Activated naive CD8-positive, alpha-beta T cell treated with anti-CD3 and anti-CD28 coated beads, Interleukin-2, amount 50 U/mL, for 16 hours (primary cell): ENCODE results near the gene IGFN1.
A peak's percentile ranks its signal among the peaks of the same experiment; 100 is the strongest.
"Not testable (repeated sequence)": the region's sequence is repeated elsewhere in the genome, so short reads cannot be mapped to it uniquely, and the experiment has no call there.

Experiments used
- DNase-seq: peaks from one replicate; pipeline ENCODE4 v3.0.0-alpha.2; 2020; ENCODE audit warnings: low read depth, low spot score

Gene IGFN1

DNA sequence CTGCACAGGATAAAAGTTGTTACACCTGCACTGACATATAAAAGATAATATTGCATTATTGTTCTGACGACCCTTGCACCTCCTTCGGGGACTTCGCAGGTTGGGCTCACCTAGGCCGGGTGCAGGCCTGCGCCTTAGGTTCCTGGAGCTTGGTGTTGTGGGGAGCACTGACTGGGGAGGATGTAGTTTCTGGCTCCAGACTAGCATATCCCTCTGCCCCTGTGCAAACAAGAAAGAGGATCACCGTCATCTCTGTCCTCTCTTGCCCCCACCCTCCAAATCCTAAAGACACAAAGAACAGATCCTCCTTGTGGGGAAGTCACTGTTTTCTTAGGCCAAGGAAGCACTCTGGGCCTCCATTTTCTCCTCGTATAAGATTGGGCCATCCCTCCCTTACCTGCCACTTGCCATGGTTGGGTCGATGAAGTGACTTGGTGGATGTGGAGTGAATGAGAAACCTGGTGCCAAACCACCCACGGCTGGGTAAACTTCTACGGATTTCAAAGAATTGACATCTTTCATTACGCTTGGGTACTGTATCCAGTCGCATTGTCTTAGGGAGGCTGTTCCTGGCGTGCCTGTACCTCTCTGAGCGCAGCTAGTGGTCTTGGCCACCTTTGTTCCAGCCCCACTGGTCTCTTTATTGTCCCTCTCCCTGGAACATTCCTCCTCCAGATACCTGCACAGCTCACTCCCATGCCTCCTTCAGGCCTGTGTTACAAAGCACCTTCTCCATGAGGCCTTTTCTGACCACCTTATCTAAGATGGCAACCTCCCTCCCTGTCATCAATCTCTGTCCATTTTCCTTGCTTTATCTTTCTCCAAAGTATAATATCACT is 58.3 kb downstream of the IGFN1 start:
- DNase-seq: no peak

DNA sequence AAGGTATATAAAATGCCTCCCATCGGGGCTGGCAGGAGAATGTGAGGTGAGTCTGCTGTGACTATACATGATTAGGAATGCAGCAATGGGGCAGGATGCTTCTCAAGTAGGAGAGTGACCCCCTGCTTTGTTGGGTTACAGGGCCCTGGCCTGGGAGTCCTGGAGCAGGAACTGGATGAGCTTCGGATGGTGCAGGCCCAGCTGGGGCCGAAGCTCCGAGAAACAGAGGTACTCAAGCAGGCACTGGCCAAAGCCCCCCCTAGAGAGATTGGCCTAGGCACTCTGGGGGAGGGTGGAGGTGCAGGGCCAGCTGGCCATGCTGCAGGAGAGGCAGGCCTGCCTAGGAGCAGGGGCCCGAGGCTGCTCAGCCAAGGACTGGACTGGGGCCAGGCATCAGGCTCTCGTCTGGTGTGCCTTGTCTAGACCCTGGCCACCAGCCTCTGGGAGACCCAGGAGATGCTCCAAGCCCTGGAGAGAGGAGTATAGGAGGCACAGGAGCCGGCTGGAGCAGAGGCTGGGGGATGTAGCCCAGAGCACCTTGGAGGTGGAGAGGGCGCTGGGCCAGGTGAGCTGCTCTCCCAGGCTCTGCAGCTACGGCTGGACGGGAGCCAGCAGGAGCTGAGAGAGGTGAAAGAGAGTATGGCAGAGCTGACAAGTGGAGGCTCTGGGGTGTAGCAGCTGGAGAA is 59.8 kb downstream of the IGFN1 start:
- no peak for DNase-seq

DNA sequence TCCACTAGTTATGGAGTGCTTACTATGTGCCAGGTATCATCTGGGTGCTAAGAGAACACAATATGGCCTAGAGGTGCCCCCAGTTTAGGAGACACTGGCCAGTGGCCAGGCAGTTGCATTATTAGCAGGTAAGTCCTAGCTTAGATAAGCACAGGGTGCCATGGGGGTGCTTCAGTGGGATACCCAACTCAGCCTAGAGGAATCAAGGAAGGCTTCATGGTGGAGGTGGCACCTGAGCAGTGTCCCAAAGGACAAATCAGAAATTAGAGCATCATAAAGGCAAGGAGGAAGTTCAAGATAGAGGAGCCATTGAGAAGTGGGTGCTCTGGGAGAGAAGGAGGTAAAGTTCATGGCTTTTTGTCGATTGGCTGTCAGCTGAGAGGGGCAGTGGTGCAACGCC is 60.8 kb downstream of the IGFN1 start:
- no peak for DNase-seq

DNA sequence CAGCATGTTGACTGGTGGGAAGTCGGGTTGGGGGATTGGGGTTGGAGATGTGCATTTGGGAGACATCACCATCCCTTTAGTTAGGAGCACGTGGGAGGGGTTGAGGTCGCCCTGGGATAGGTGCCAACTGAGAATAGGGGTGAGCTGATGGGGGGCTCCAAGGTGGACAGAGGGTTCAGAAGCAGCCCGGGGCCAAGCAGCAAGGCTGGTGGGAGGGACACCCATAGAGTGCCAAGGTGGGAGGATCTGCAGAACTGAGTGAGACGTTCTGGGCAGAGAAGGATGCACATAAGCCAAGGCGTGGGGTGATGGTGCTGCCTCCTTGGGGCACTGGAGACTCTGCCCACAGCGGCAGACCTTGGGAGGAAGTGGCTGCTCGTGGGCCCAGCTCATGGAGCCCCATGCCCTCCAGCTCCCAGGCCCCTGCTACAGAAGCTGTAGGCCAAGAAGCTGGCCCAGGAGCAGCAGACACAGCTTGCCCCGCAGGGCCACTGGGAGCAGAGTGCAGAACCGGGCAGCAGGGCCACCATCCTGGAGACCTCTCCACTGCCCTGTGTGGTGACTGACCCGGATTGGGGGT is 61.3 kb downstream of the IGFN1 start:
- DNase-seq: no peak

DNA sequence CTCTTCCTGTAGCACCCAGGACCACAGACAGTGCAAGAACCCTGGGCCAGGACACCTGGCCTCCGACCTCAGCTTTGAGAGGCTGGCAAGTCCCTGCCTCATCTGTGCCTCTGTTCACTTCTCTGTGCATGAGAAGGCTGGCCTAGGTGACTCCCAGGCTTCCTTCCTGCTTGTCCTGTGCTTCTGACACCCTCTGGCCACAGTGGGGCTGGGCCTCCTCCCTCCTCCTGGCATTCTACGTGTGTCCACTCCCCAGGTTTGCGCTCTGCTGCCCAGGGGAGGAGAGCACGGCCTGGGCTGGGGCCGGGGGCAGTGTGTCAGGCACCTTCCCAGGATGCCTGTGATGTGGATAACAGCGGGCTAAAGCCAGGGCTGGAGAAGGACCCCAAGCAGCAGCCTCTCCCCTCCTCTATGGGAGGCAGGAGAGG is 62.3 kb downstream of the IGFN1 start:
- DNase-seq: no peak

DNA sequence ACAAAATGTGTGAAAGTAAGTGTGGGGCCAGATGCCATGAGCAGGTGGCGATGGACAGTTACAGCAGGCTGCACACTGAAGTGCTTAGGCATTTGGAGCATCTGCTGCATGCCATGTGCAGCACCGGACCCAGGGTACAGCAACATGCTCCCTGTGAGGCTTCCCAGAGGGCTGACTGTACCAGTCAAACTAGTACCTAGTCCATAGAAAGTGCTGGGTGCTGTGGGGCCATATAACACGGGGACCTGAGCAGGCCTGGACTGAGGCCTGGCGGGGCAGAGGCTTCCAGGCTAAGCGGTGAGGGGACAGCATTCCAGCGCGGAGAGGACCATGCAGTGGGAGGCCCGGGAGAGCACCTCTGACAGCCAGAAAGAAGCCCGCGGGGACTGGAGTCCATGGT is 62.8 kb downstream of the IGFN1 start:
- no peak for DNase-seq

DNA sequence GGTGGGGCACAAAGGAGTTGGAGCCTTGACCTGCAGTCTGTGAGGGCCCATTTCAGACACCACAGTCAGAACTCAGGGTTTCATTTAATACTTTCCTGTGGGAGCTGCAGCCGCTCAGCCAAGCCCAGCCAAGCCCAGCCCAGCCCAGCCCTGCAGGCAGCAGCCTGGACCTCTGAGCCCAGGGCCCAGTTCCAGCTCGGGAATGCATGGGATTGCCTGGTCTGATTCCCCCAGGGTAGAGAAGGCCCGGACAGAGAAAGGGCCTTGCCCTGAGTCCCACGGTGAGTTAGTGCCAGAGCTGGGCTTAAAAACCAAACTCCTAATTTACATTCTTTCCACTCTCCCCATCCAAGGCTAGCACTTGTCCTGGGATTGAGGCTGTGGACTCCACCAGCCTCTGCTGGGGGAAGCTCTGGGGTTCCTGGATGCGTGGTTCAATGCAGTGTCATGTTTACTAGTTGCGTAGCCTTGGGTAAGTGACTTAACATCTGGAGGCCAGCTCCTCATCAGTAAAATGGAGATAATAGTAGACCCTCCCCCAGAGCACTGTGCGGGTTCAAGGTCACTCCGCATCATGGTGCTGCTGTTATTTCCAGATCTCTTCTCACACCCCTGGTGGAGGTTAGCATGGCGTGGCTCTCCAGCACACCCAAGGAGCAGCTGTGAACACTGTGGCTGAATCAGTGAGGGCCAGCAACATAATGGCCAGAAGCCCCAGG is 63.4 kb downstream of the IGFN1 start:
- no peak for DNase-seq

DNA sequence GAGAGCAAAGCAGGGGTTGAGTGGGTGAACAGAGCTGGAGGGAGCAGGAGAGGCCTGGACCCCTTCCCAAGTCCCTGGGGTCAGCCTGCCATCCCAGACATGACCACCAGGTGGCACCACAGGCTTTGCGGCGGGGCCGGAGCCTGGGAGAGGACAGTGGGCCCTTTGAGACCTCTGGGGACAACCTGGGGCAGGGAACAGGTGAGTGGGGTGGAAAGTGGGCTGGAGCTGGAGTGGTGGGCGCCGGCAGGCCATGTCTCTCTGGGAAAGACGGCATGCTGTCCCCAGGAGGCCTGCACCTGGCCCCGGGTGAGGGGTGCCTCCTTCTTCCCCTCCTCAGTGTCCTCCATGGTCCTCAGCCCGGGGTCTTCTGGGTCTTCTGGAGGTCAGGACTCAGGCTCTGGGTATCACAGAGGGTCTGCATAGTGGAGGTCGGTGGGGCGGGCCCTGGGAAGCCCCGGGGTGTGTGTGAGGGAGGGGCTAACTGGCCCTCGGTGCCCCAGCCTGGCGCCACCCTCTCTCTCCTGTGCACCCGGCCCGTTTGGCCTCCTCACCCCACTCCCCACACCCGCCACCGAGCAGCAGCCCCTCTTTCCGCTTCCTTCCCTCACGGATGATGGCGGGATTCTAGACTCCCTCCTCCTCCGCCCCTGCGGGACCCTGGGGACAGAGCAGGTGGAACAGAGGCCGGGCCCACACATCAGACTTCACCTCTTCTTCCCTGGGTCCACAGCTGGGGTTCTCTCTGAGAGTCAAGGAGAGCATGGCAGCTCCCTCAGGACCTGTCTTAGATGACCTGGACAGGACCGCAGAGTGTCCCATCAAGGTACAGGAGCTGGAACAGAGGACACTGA is 64.2 kb downstream of the IGFN1 start:
- DNase-seq: peak; percentile 38

DNA sequence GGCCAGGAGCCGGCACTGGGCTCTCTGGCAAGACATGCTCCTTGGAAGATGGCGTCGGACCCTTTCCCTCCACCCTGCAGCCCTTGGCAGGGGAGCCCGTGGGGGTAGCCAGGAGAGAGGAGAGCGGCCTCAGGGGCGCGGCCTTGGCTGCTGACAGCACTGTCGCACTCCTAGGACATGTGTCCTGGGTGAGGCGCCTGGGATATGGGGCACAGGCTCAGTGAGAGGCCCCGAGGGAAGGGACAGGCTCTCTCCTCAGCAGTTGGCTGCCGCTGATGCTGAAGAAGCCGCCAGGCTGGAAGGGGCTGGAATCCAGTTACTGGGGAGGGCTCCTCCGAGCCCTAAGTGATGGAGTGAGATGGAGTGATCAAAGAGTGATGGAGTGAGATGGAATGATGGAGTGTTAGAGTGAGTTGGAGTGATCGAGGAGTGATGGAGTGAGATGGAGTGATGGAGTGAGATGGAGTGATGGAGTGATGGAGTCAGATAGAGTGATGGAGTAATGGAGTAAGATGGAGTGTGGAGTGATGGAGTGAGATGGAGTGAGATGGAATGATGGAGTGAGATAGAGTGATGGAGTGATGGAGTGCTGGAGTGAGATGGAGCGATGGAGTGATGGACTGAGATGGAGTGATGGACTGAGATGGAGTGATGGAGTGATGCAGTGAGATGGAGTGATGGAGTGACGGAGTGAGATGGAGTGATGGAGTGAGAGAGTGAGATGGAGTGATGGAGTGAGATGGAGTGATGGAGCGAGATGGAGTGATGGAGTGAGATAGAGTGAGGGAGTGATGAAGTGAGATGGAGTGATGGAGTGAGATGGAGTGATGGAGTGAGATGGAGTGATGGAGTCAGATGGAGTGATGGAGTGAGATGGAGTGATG is 65.1 kb downstream of the IGFN1 start:
- no peak for DNase-seq

DNA sequence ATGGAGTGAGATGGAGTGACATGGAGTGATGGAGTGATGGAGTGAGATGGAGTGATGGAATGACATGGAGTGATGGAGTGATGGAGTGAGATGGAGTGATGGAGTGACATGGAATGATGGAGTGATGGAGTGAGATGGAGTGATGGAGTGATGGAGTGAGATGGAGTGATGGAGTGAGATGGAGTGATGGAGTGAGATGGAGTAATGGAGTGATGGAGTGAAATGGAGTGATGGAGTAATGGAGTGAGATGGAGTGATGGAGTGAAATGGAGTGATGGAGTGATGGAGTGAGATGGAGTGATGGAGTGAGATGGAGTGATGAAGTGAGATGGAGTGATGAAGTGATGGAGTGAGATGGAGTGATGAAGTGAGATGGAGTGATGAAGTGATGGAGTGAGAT is 67.5 kb downstream of the IGFN1 start:
- not testable (repeated sequence) for DNase-seq

DNA sequence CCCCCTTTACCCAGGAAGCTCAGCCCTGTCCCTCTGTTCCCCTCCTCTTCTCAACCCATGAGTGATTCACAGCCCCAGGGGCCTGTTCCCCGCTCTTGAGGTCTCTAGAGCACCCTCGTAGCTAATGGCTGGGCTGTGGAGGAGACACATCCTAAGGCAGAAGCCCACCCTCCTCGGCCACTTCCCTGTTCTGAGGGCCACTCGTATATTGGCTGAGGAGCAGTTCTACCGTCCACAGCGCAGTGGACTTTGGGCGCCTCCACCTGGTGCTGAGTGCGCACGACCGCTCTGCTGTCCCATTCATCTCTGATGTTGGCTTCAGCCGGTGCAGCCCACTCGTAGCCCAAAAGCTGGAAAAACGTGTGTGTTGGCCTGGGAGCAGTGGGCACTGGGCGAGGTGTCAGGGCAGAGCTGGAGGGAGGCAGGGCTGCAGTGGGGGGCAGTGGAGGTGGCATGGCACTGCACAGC is 68.2 kb downstream of the IGFN1 start:
- DNase-seq: no peak

DNA sequence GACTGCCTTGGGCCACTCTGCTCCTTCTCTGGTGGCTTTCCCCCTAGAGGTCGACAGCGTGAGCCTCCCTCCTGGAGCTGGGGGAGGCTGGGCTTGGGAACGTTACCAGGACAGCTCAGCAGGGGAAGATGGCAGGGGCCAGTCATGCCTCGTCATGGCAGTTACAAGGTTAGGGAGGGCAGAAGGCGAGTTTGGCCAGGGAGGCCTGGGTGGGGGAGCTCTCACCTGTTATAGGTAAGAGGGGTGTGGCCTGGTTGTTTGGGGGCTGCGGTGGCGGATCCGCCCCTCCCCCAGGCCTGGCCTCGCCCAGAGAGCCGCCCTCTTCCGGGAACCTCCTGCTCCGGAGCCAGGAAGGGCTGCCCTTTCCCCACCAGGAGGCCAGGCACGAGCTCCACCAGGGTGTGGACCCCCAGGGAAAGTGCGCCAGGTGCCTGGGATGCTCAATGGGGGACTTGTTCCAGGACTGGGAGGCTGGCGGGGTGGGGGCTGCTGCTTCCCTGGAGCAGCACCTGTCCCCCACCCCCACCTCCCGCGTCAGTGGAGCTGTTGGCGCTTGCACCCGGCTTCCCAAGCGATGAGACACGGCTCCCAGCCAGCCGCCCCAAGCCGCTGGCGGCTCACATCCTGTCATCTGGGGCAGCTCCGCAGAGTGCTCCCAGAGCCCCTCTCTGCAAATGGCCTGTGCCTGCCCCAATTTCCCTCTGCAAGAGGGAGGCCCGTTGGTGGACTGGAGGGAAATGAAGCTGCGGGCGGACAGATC is 69.0 kb downstream of the IGFN1 start:
- DNase-seq: no peak

DNA sequence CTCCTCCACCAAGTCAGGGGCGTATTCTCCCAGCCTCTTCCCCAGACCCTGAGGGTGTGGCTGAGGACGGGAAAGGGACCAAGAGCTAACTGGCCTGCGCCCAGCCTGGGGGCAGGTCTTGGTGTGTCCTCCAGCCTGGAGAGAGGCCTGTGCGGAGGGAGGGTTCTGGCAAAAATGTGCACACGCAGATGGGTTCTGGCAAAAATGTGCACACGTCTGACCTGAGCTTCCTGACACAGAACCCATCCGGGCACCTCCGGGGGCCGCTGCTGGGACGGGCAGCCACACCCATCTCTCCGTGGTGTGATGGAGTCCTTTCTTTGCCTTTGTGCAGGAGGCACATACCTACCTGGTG is 69.6 kb downstream of the IGFN1 start:
- no peak for DNase-seq

DNA sequence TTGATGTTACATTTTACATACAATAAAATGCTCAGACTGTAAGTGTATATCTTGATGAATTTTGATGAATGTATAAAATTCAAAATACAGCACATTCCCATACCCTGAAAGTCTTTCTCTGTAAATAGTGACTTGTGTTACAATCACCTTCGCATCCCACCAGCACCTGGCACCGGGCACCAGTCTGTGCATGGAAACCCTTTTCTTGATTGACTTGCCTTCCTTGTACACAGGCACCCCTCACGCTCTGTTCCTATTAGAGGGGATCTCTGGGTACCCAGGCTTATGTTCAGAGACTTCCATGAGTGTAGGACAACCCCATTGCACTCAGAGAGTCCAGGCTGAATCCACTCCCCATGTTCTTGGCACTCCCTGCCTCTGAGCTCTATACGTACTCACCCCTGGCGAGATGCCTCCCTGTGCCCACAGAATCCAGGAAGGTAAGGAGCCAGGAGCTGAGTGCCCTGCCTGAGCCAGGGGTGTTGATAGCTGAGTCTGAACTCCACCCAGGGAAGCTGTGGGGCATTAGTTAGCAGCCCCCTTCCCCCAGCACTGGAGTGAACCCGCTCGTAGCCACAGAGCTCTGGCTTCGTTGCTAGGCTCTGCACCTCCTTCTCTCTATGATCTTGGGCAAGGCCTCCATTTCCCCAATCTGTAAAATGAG is 70.2 kb downstream of the IGFN1 start:
- DNase-seq: no peak

DNA sequence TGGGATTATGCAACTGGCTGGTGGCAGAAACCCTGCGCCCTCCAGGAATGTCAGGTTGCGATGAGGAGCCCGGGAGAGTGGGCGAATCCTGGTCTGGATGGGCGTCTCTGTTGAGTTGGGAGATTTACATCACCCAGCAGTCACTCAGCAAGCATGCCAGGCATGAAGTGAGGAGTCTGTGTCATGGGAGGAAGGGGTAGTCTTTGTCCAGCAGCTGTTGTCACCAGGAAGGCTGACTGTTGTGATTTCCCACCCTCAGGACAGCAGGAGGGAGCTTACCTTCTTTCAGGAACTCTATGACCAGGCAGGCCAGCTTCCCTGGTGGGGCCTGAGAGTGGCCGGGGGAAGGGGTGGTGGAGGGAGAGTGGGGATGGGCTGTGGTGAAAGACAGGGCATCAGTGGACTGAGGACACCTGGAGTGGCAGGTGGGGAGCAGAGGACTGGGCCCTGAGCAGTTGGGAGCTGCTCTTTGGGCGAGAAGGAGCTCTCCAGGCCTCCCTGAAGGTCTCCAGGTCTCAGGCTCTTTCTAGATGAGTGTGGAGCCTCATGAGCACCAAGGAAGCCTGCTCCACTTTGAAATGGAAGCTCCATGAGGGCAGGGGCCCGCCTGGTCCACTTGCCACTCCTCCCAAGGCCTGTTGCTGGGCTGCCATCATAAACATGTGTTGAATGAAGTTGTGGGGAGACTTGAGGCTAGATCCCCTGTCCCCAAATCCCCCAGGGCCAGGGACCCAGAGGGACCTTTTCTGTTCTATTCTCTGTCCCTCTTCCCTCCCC is 71.3 kb downstream of the IGFN1 start:
- DNase-seq: no peak

DNA sequence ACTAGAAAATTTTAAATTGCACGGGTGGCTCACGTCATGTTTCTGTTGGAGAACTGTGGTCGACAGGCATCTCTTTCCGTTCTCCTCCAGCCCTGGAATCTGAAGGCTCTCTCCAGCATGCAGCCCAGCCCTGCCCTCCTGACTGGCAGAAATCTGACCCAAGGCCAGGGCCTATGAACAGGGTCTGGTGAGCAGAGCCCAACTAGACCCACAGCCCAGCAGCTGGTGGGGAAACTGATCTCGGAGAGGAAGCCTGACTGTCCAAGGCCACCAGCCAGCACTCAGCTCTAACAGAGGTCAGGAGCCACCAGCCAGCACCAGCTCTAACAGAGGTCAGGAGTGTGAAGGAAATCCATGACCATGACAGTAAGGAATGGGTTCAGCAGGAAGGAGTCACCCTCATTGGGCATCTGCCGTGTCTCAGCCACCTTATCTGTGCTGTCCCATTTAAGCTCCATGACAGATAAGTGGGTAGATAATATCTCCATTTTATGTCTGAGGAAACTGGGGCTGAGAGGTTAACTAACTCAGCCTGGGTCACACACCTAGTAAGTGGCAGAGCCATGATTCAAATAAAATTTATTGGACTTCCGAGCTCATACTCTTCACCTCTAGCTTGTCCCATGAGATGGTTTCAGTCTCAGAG is 72.5 kb downstream of the IGFN1 start:
- DNase-seq: no peak

DNA sequence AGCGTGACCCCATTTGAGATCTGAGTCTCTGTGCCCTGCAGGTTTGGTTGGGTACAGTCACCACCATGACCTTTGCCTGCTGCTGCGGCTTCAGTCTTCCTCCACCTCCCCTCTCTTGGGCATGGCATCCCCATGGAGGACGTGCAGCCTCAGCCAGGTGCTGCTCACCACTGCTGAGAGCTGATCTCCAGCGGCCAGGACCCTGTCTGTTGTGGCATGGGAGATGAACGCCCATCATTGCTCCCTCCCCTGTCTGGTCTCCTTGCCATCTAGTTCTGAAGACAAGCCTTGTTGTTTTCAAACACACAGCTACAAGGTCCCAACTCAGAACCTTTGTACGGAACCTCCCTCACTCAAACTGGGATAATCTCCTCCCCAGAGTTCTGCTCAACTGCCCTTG is 73.4 kb downstream of the IGFN1 start:
- no peak for DNase-seq

DNA sequence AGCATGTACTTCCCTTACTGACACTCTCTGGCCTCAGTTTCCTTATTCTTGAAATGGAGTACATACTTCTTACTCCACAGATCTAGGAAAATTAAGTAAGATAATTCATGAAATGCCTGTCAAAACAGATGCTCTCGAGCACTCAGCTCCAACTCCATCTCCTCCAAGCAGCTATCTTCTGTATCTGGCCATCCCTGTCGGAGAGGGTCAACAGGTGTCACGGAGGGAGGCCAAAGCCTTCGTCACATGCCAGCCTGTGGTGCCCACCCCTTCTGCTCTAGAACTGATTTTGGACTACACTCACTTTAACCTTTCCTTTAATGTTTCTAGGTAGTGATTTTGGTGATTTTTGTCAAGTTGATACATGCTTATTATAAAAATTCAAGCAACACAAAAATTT is 73.9 kb downstream of the IGFN1 start:
- DNase-seq: no peak
